C4-2B (cell line): ENCODE results near the gene HACD2.

ENCODE experiments used
- CTCF ChIP-seq: fragments of 450-650 bp; conservative IDR thresholded peaks from 2 replicates; pipeline ENCODE4 v1.5.1; 2017; ENCODE audit warnings: mild to moderate bottlenecking
- ZFX ChIP-seq: fragments of 450-650 bp; IDR thresholded peaks from 2 replicates; pipeline ENCODE4 v1.6.1; 2017

GRCh38 chr3:123511726-123512125 lies 73.1 kb downstream of the HACD2 start:
- TF ChIP-seq CTCF (no peak), ZFX (no peak)
